Measurements from ENCODE around the gene COPE.

Gene COPE

GRCh38 chr19:18849838-18850400 is 69.3 kb downstream of the COPE start:
- H3K4me3 ChIP-seq (replicated peaks; ENCODE audit: low read depth, low read length), result no peak overlapping the region
- TF ChIP-seq CTCF (IDR thresholded peaks at IDR 0.05; ENCODE audit: low read depth, low read length, missing control alignments), result no peak
- DNase-seq (ENCODE audit: extremely low read depth, low read depth), result no peak

All from HFF-Myc (cell line).